Large intestine (tissue), 3 donors: Measurements from ENCODE around the gene RAI1. TPM values are rescaled to one million over a fixed set of nuclear protein-coding genes. Genes with fewer than 3 reads are reported as not detected.

ENCODE experiments used
- DNase-seq, 2 donors: peaks; one replicate each; pipeline versions ENCODE4 v3.0.0 to v3.0.0-alpha.2; 2013
- H3K27ac ChIP-seq: one replicate; pipeline ENCODE4 v1.5.1; 2013; ENCODE audit warnings: low read length
- H3K27me3 ChIP-seq: 2 replicates; pipeline ENCODE4 v1.6.1; 2013; ENCODE audit warnings: low read length; ENCODE audit not compliant: control insufficient read depth, insufficient read depth
- H3K36me3 ChIP-seq: 2 replicates; pipeline ENCODE4 v1.6.1; 2013; ENCODE audit warnings: low read length; ENCODE audit not compliant: control insufficient read depth, insufficient read depth
- H3K4me1 ChIP-seq: one replicate; pipeline ENCODE4 v1.6.1; 2013; ENCODE audit warnings: low read length; ENCODE audit not compliant: control insufficient read depth, insufficient read depth
- H3K4me3 ChIP-seq: one replicate; pipeline ENCODE4 v1.5.1; 2013; ENCODE audit warnings: low read length
- H3K9me3 ChIP-seq: one replicate; pipeline ENCODE4 v1.6.1; 2013; ENCODE audit warnings: mild to moderate bottlenecking, low read depth, low read length, moderate library complexity; ENCODE audit not compliant: control insufficient read depth
- WGBS: methylation state at CpG from one replicate; pipeline ENCODE4 v1.1.5; 2013; ENCODE audit warnings: low lambda C conversion rate; ENCODE audit not compliant: insufficient coverage; 5-methylcytosine and 5-hydroxymethylcytosine counted together
- polyA plus RNA-seq: library from polyadenylated mRNA; unstranded; fragments of 120-200 nt; gene quantifications from one replicate; pipeline ENCODE4 v1.2.1, GENCODE V29; 2013

The RAI1 gene
- polyA plus RNA-seq, 1 donor: 26.2 TPM

DNA sequence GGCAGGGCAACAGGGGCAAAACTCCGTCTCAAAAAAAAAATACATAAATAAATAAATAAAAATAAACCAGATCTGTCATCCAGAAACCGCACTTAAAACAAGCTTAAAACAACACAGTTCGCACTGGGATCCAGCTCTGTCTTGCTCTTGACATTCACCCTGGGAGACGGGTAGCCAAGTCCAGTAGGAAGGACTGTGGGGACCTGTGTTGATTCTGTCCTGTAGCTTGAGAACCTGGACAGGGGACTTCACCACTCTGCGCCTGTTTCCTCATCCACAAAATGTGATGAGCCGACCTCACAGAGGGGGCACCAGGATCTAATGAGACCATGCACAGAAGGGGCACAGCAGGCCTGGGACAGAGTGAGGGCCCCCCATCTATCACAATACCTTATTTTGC, 1.5 kb upstream of the RAI1 start:
- WGBS: no CpG with 5 or more reads among the region's 6 CpGs
- H3K9me3 ChIP-seq: no peaks in the 10 kb centered on the region

GRCh38 chr17:17680477-17681186, 626 bp upstream of the RAI1 start:
- Histone ChIP-seq H3K4me1 (peaks cover 32% of the 10 kb centered on the region), H3K27me3 (no peaks in the 10 kb centered on the region), H3K36me3 (peaks cover 4% of the 10 kb centered on the region), H3K4me3 (peak overlapping the region; percentile 19), H3K27ac (no peak overlapping the region), H3K9me3 (no peaks in the 10 kb centered on the region)
- 20% methylated on average over 2 of the region's 12 CpGs for WGBS
- DNase-seq: no peak

More for the DNA sequence above, 1.5 kb upstream of the RAI1 start:
- DNase-seq: no peak
- Histone ChIP-seq H3K36me3 (peaks cover 4% of the 10 kb centered on the region), H3K4me3 (no peak overlapping the region), H3K27ac (no peak overlapping the region), H3K4me1 (peaks cover 23% of the 10 kb centered on the region), H3K27me3 (no peaks in the 10 kb centered on the region)

DNA sequence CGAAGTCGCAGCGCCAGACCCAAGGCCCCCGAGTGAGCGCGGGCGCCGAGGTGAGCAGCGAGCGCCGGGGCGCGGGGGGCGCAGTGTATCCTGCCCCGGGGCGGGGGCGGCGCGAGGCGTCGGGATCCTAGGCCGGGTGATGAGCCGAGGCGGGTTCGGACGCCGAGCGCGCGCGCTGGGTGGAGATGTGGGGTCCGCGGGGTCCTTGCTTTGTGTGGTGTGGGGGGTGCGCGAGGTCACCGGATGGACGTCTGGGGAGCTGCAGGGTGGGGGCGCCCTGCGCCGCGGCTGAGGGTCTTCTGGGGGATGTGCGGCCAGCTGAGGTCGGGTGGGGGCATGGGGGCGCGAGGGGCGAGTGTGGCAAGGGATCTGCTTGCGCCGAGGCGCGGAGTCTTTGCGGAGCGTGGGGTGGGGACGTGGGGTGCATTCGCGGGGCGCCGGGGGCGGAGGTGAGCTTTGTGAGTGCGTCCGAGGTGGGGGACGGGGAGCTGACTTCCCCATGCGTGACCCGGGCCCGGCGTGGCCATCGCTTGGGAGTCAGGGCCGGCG, 560 bp downstream of the RAI1 start:
- no CpG with 5 or more reads among the region's 68 CpGs for WGBS
- Histone ChIP-seq H3K27ac (peak overlapping the region; percentile 95), H3K27me3 (no peaks in the 10 kb centered on the region), H3K4me3 (peak overlapping the region; percentile 73), H3K9me3 (no peaks in the 10 kb centered on the region), H3K4me1 (peaks cover 31% of the 10 kb centered on the region), H3K36me3 (peaks cover 4% of the 10 kb centered on the region)
- no peak for DNase-seq

- no CpG with 5 or more reads among the region's 49 CpGs for WGBS
- DNase-seq: peak in 1 of 2 donors; percentile 82
- H3K4me1 ChIP-seq: peaks cover 31% of the 10 kb centered on the region
- peak overlapping the region; percentile 95 for H3K27ac ChIP-seq
- H3K36me3 ChIP-seq: peaks cover 4% of the 10 kb centered on the region
- peak overlapping the region; percentile 73 for H3K4me3 ChIP-seq
- no peaks in the 10 kb centered on the region for H3K9me3 ChIP-seq
- H3K27me3 ChIP-seq: no peaks in the 10 kb centered on the region
These were observed 1.1 kb downstream of the RAI1 start for GRCh38 chr17:17682293-17682736.

DNA sequence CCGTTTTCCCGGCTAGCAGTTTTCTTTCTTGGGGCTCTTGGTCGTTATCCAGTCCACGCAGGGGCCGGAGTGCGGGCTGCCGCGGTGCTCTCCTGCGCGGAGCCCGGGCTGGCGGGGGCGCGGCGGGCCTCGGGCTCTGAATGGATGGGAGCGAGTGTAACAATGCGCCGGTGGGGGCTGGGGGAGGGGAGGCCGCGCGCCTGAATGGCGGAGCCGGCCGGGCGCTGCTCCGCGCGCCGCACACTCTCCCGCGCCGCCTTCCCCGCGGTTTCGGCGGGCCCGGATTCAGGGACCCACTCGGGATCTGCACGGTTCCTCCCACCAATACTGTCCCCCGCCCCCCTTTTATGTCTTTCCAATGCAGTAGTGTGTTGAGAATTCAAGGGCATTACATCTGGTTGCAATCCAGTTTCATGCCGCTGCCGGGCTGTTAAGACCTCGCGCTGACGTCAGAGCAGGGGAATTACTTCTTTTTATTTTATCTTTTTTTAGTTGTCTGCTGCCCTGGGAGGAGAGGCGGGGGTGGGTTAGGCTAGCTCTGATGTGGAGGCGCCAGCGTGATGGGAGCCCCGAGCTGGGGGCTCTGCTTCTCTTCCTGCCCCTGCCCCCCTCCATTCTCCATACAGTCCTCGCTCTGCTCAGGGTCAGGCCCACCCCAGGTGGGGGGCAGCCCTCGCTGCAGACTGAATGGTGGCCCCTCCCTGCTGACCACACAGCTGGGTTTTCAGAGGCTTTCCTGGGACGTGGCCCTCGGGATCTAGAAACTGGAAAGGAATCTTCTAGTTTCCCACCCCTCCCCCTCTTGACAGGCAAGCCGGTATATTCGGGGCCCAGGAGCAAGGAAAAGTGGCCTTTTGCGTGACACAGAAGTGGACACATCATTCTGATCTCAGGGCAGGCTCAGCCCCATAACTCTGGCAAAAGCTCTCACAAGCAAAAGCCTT, 1.8 kb downstream of the RAI1 start:
- DNase-seq: peak in 1 of 2 donors; percentile 82
- peaks cover 4% of the 10 kb centered on the region for H3K36me3 ChIP-seq
- H3K27ac ChIP-seq: peak overlapping the region; percentile 95
- no peaks in the 10 kb centered on the region for H3K27me3 ChIP-seq
- H3K4me1 ChIP-seq: peaks cover 31% of the 10 kb centered on the region
- H3K4me3 ChIP-seq: peak overlapping the region; percentile 73
- no CpG with 5 or more reads among the region's 57 CpGs for WGBS
- no peaks in the 10 kb centered on the region for H3K9me3 ChIP-seq

DNA sequence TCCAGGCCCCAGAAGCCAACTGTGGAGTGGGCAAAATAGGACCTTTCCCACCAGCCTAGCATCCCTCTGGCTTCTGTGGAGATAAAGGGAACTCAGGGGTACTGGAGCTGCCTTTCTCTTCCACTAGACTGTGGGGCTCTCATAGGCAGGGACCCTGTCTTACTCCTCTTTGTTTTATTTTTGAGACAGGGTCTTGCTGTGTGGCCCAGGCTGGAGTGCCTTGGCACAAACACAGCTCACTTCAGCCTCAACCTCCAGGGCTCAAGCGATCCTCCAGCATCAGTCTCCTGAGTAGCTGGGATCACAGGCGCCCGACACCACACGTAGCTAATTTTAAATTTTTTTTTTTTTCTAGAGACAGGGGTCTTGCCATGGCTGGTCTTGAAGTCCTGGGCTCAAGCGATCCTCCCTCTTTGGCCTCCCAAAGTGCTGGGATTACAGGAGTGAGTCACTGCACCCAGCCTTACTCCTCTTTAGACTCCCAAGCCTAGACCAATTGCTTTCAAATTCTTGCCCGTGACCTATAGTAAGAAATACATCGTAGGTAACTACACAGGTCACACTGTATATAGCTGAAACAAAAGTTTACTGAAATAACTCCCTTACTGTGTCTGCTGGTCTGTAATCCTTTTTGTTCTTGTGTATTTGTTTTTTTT, 2.6 kb downstream of the RAI1 start:
- no peaks in the 10 kb centered on the region for H3K9me3 ChIP-seq
- H3K27me3 ChIP-seq: no peaks in the 10 kb centered on the region
- DNase-seq: no peak
- H3K36me3 ChIP-seq: peaks cover 4% of the 10 kb centered on the region
- H3K4me1 ChIP-seq: peaks cover 31% of the 10 kb centered on the region
- peak overlapping the region; percentile 73 for H3K4me3 ChIP-seq
- peak overlapping the region; percentile 95 for H3K27ac ChIP-seq
- WGBS: 100% methylated on average over 1 of the region's 7 CpGs

- Histone ChIP-seq H3K4me3 (no peak overlapping the region), H3K4me1 (peaks cover 39% of the 10 kb centered on the region)
These were observed 3.9 kb downstream of the RAI1 start for GRCh38 chr17:17684906-17685774.

DNA sequence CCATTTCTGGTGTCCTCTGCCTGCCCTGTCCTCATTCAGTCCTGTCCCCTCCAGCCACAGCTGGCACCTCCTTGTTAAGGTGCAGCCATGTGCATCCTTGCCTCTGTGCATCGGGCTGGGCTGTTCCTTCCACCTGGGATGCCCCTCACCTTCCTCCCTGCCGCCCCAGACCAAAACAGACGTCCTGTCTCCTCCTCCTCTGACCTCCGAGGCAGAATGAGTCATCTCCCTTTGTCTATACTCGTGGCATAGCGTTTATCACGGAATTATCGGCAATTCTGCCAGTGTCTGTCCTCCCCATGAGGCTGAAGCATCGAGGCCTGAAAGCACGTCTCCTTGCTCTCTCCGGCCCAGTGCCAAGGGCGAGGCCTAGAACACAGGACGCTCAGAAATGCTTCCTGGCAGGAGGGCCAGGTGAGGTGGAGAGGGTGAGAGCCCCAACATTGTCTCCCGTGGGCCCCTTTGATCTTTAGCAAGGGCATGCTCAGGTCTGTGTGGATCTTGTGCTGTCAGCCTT, 4.6 kb downstream of the RAI1 start:
- Histone ChIP-seq H3K36me3 (peaks cover 4% of the 10 kb centered on the region), H3K27ac (peak overlapping the region; percentile 34), H3K4me3 (no peak overlapping the region), H3K27me3 (no peaks in the 10 kb centered on the region), H3K9me3 (no peaks in the 10 kb centered on the region), H3K4me1 (peaks cover 37% of the 10 kb centered on the region)
- peak in 1 of 2 donors; percentile 58 for DNase-seq
- WGBS: no CpG with 5 or more reads among the region's 14 CpGs

More at GRCh38 chr17:17684906-17685774, 3.9 kb downstream of the RAI1 start:
- H3K27me3 ChIP-seq: no peaks in the 10 kb centered on the region
- WGBS: 73% methylated on average over 3 of the region's 15 CpGs
- H3K36me3 ChIP-seq: peaks cover 4% of the 10 kb centered on the region
- H3K27ac ChIP-seq: peak overlapping the region; percentile 34
- DNase-seq: no peak
- H3K9me3 ChIP-seq: no peaks in the 10 kb centered on the region

DNA sequence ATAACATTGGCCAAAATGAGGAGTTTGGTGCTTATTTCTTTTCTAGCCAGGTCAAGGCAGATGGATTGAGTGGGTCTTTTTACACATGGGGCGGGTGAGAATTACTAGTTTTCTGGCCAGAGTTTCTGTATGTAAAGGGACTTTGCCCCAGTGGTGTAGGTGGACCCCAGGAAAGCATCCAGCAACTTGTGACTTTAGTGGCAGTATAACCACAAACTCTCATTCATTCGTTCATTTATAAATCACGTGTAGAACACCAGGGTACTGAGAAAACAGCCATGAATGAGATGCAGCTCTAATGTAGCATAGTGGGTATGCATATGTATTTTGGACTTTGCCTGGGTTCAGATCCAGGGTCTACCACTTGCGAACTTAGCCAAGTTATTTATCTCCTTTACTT, 8.1 kb downstream of the RAI1 start:
- Histone ChIP-seq H3K36me3 (no peaks in the 10 kb centered on the region), H3K4me3 (no peak overlapping the region), H3K9me3 (no peaks in the 10 kb centered on the region), H3K4me1 (peaks cover 58% of the 10 kb centered on the region), H3K27ac (peak overlapping the region; percentile 21), H3K27me3 (no peaks in the 10 kb centered on the region)
- DNase-seq: no peak
- no CpG with 5 or more reads among the region's 4 CpGs for WGBS
